Osteoblast (primary cell): ENCODE data around the gene PPM1F. TPM values are rescaled to one million over a fixed set of nuclear protein-coding genes. Genes with fewer than 3 reads are reported as not detected.

Experiments used
- DNase-seq: peaks from one replicate; pipeline ENCODE4 v3.0.0; 2011; ENCODE audit warnings: low spot score, mixed read lengths; ENCODE audit not compliant: insufficient read length; ENCODE audit errors: missing footprints
- H2AFZ ChIP-seq: 2 replicates; pipeline ENCODE4 v1.6.0; 2011; ENCODE audit warnings: mild to moderate bottlenecking, low read length
- H3K27ac ChIP-seq: 2 replicates; pipeline ENCODE4 v1.5.1; 2011; ENCODE audit warnings: mild to moderate bottlenecking, low read depth, low read length, moderate library complexity
- H3K27me3 ChIP-seq: 2 replicates; pipeline ENCODE4 v1.6.0; 2012; ENCODE audit warnings: mild to moderate bottlenecking, control low read depth, inconsistent platforms, low read length, moderate library complexity; ENCODE audit not compliant: insufficient read depth
- H3K36me3 ChIP-seq: 2 replicates; pipeline ENCODE4 v1.5.1; 2011; ENCODE audit warnings: mild to moderate bottlenecking, low read length, control low read depth, moderate library complexity; ENCODE audit not compliant: insufficient read depth
- H3K4me1 ChIP-seq: 2 replicates; pipeline ENCODE4 v1.5.1; 2011; ENCODE audit warnings: mild to moderate bottlenecking, low read length, control low read depth, moderate library complexity; ENCODE audit not compliant: insufficient read depth
- H3K4me2 ChIP-seq: 2 replicates; pipeline ENCODE4 v1.6.0; 2011; ENCODE audit warnings: mild to moderate bottlenecking, low read length; ENCODE audit not compliant: insufficient read depth
- H3K4me3 ChIP-seq: fragments of 200-600 bp; sonication (generic); 3 replicates; pipeline ENCODE4 v1.5.1; 2012; ENCODE audit warnings: mild to moderate bottlenecking, low read length, inconsistent platforms; ENCODE audit not compliant: insufficient read depth
- H3K79me2 ChIP-seq: 2 replicates; pipeline ENCODE4 v1.6.0; 2012; ENCODE audit warnings: mild to moderate bottlenecking, low read length, control low read depth, inconsistent platforms; ENCODE audit not compliant: insufficient read depth
- H3K9me3 ChIP-seq: 2 replicates; pipeline ENCODE4 v1.5.1; 2011; ENCODE audit warnings: low read depth, low read length, control low read depth
- H4K20me1 ChIP-seq: 2 replicates; pipeline ENCODE4 v1.6.0; 2012; ENCODE audit warnings: mild to moderate bottlenecking, low read length, control low read depth; ENCODE audit not compliant: insufficient read depth
- CTCF ChIP-seq: IDR thresholded peaks from 2 replicates; pipeline ENCODE4 v1.5.1; 2011; ENCODE audit warnings: mild to moderate bottlenecking, low read depth, low read length, moderate library complexity; ENCODE audit errors: extremely low read depth
- total RNA-seq: library from RNA; depleted of rRNA; stranded (reverse); fragments of >200 nt; gene quantifications from 2 replicates; pipeline ENCODE4 v1.2.3, GENCODE V29; 2012

The PPM1F gene
- 22.8 and 24.5 TPM in 2 replicates for total RNA-seq

GRCh38 chr22:21952586-21953571 is at the start of gene PPM1F:
PPM1F (minus strand) TSS chr22:21952848; CDS start chr22:21946048, 6,800 bp downstream.
- DNase-seq, result peak; percentile 99
- Histone ChIP-seq H3K9me3 (no peaks in the 10 kb centered on the region), H3K36me3 (no peaks in the 10 kb centered on the region), H3K79me2 (peaks cover 38% of the 10 kb centered on the region), H2AFZ (peak within 1 kb of the TSS; percentile 74), H3K27ac (peak within 1 kb of the TSS; percentile 28), H3K4me3 (peak within 1 kb of the TSS; percentile 78), H3K4me1 (peaks cover 11% of the 10 kb centered on the region), H3K4me2 (peak within 1 kb of the TSS; percentile 93), H4K20me1 (peaks cover 6% of the 10 kb centered on the region), H3K27me3 (no peaks in the 10 kb centered on the region)
- peak; percentile 67 for TF ChIP-seq CTCF

- peaks cover 8% of the 10 kb centered on the region for H3K27me3 ChIP-seq
Measured at GRCh38 chr22:22001664-22002525, 49.2 kb upstream of the PPM1F start.

GRCh38 chr22:21998595-21999247 is 46.1 kb upstream of the PPM1F start:
- DNase-seq, result no peak
- TF ChIP-seq CTCF, result no peak
- Histone ChIP-seq H3K4me1 (no peaks in the 10 kb centered on the region), H3K4me3 (no peak overlapping the region), H3K9me3 (no peaks in the 10 kb centered on the region), H3K27me3 (peaks cover 21% of the 10 kb centered on the region), H2AFZ (no peak overlapping the region), H3K79me2 (no peaks in the 10 kb centered on the region), H4K20me1 (no peaks in the 10 kb centered on the region), H3K27ac (no peak overlapping the region), H3K4me2 (no peak overlapping the region), H3K36me3 (no peaks in the 10 kb centered on the region)

More at GRCh38 chr22:22001664-22002525, 49.2 kb upstream of the PPM1F start:
- Histone ChIP-seq H3K4me3 (no peak overlapping the region), H3K79me2 (no peaks in the 10 kb centered on the region), H3K36me3 (no peaks in the 10 kb centered on the region), H4K20me1 (no peaks in the 10 kb centered on the region), H3K4me1 (no peaks in the 10 kb centered on the region), H3K27ac (no peak overlapping the region), H3K4me2 (no peak overlapping the region), H2AFZ (no peak overlapping the region), H3K9me3 (no peaks in the 10 kb centered on the region)
- DNase-seq, result no peak
- TF ChIP-seq CTCF, result no peak
